DND-41 (cell line): Measurements from ENCODE around the gene ZFHX3.

Source experiments
- EZH2 ChIP-seq: IDR thresholded peaks from 3 replicates; pipeline ENCODE4 v1.6.1; 2012; ENCODE audit warnings: borderline replicate concordance, low read depth, mild to moderate bottlenecking, moderate library complexity, low read length, inconsistent platforms; ENCODE audit not compliant: severe bottlenecking
- TF ChIP-seq, protein P1 (sequence below): IDR thresholded peaks from 2 replicates; pipeline ENCODE4 v1.5.1; 2012; ENCODE audit warnings: borderline replicate concordance, low read length, moderate library complexity, mild to moderate bottlenecking; ENCODE audit not compliant: poor library complexity, severe bottlenecking; ENCODE audit errors: extremely low read depth

DNA sequence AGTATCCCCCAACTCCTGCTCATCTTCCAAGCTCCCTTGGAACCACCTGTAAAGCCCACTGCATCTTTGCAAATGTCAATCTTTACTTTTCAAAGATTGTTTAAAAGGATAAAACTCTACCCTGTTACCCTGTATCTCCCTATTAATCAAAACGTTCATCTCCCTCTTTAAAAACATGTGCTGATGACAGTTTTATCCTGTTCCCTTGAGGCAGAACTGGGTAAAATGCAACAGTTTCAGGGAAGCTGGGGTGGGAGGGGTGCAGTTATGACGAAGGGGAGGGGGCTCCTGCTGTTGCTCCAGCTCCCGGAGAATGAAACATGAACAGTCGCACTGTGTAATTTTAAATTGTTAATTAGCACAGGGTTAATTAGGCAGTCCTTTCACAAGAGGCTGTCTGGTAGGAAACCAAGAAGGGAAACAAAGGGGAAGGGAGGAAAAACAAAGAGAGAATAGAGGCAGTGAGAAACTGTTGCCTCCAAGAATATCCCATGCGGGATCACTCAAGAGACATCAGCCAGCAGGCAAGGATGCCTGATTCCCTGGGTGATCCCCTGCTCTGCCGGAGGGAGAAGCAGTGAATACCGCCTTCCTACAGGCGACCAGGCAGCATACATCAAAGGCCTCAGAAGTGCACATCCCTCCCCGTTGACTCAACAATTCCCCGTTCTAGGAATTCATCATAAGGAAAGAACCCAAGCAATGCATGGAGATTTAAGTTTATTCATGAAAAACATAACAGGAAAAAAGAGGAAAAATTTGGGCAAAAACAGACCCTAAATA lies 84.2 kb downstream of the ZFHX3 start:
- TF ChIP-seq, protein P1, sequence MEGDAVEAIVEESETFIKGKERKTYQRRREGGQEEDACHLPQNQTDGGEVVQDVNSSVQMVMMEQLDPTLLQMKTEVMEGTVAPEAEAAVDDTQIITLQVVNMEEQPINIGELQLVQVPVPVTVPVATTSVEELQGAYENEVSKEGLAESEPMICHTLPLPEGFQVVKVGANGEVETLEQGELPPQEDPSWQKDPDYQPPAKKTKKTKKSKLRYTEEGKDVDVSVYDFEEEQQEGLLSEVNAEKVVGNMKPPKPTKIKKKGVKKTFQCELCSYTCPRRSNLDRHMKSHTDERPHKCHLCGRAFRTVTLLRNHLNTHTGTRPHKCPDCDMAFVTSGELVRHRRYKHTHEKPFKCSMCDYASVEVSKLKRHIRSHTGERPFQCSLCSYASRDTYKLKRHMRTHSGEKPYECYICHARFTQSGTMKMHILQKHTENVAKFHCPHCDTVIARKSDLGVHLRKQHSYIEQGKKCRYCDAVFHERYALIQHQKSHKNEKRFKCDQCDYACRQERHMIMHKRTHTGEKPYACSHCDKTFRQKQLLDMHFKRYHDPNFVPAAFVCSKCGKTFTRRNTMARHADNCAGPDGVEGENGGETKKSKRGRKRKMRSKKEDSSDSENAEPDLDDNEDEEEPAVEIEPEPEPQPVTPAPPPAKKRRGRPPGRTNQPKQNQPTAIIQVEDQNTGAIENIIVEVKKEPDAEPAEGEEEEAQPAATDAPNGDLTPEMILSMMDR: no peak
- no peak for TF ChIP-seq EZH2
